Measurements from ENCODE around the gene SLC34A3.

DNA sequence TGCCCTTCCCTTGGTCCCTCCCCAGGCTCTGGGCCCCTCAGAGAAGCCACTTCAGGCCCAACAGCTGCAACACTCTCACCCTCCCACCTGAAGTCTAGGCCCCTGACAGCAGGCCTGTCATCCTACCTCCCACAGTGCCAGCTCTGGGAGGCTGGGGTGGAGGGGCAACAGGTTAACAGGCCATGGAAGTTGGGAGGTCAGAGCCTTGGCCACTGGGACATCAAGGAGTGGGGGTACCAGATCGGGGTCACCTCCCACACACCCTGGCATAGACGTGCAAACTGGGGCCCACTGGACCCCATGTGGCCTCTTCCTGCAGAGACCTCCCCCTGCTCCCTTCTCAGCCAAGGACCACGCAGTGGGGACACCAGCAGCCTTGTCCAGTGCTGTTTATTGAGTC is 39.5 kb upstream of the SLC34A3 start:
- TF ChIP-seq TAF1 (IDR thresholded peaks at IDR 0.05; ENCODE audit: borderline replicate concordance, low read depth, low read length) (no peak), POLR2A (IDR thresholded peaks at IDR 0.05; ENCODE audit: low read depth, low read length) (no peak)

Measured in GM12892 (cell line).